Erythroblast (primary cell): ENCODE measurements around the gene STKLD1.

ENCODE experiments used
- GATA1 ChIP-seq: IDR thresholded peaks from 2 replicates; pipeline ENCODE4 v1.6.1; 2011; ENCODE audit warnings: low read depth, mild to moderate bottlenecking, control low read depth, low read length, moderate library complexity
- POLR2A ChIP-seq: IDR thresholded peaks from 2 replicates; pipeline ENCODE4 v1.6.1; 2011; ENCODE audit warnings: mild to moderate bottlenecking, low read length

- TF ChIP-seq POLR2A, result no peak
- no peak for TF ChIP-seq GATA1
These were observed 12.9 kb downstream of the STKLD1 start for GRCh38 chr9:133389025-133389557.
